ENCODE data around the gene SCGN.

The SCGN gene

GRCh38 chr6:25698631-25699030, 46.6 kb downstream of the SCGN start:
- H3K9ac ChIP-seq (ENCODE audit: low read depth, low read length) = no peak overlapping the region
- no peaks in the 10 kb centered on the region for H3K9me3 ChIP-seq (ENCODE audit: insufficient read depth, low read length, severe bottlenecking)
- TF ChIP-seq EZH2 (IDR thresholded peaks at IDR 0.05; ENCODE audit: borderline replicate concordance, low read depth, low read length, severe bottlenecking) (no peak), CTCF (IDR thresholded peaks at IDR 0.05; ENCODE audit: borderline replicate concordance, extremely low read depth, low read length, poor library complexity, severe bottlenecking) (no peak)
- no peaks in the 10 kb centered on the region for H3K36me3 ChIP-seq (ENCODE audit: insufficient read depth, low read length)
- ATAC-seq (ENCODE audit: insufficient read depth, low read depth) (no peak), DNase-seq (no peak)
- H3K4me2 ChIP-seq (ENCODE audit: insufficient read depth, low read length) = no peak overlapping the region
- no peak overlapping the region for H3K27ac ChIP-seq (ENCODE audit: low read length)
- H3K4me3 ChIP-seq (ENCODE audit: low read depth in 1 of 2, low read length in 2 of 2) = no peak overlapping the region
- no peaks in the 10 kb centered on the region for H4K20me1 ChIP-seq (ENCODE audit: insufficient read depth, low read length)
- no peaks in the 10 kb centered on the region for H3K79me2 ChIP-seq (ENCODE audit: insufficient read depth, low read length)
- H3K4me1 ChIP-seq (ENCODE audit: insufficient read depth, low read length) = no peaks in the 10 kb centered on the region
- H2AFZ ChIP-seq (ENCODE audit: low read depth, low read length) = no peak overlapping the region
- H3K27me3 ChIP-seq (ENCODE audit: insufficient read depth, low read length, poor library complexity) = peaks cover 16% of the 10 kb centered on the region

- H3K36me3 ChIP-seq (ENCODE audit: insufficient read depth, low read length) = no peaks in the 10 kb centered on the region
- ATAC-seq (ENCODE audit: insufficient read depth, low read depth) (no peak), DNase-seq (no peak)
- no peak overlapping the region for H2AFZ ChIP-seq (ENCODE audit: low read depth, low read length)
- H3K9me3 ChIP-seq (ENCODE audit: insufficient read depth, low read length, severe bottlenecking) = no peaks in the 10 kb centered on the region
- no peak overlapping the region for H3K27ac ChIP-seq (ENCODE audit: low read length)
- no peaks in the 10 kb centered on the region for H3K79me2 ChIP-seq (ENCODE audit: insufficient read depth, low read length)
- H3K4me2 ChIP-seq (ENCODE audit: insufficient read depth, low read length) = no peak overlapping the region
- H3K9ac ChIP-seq (ENCODE audit: low read depth, low read length) = no peak overlapping the region
- H4K20me1 ChIP-seq (ENCODE audit: insufficient read depth, low read length) = no peaks in the 10 kb centered on the region
- no peaks in the 10 kb centered on the region for H3K4me1 ChIP-seq (ENCODE audit: insufficient read depth, low read length)
- peaks cover 19% of the 10 kb centered on the region for H3K27me3 ChIP-seq (ENCODE audit: insufficient read depth, low read length, poor library complexity)
- TF ChIP-seq EZH2 (IDR thresholded peaks at IDR 0.05; ENCODE audit: borderline replicate concordance, low read depth, low read length, severe bottlenecking) = no peak
- TF ChIP-seq CTCF (IDR thresholded peaks at IDR 0.05; ENCODE audit: borderline replicate concordance, extremely low read depth, low read length, poor library complexity, severe bottlenecking) = no peak
- H3K4me3 ChIP-seq (ENCODE audit: low read depth in 1 of 2, low read length in 2 of 2) = no peak overlapping the region
These were observed 47.6 kb downstream of the SCGN start for GRCh38 chr6:25699649-25700048.

DNA sequence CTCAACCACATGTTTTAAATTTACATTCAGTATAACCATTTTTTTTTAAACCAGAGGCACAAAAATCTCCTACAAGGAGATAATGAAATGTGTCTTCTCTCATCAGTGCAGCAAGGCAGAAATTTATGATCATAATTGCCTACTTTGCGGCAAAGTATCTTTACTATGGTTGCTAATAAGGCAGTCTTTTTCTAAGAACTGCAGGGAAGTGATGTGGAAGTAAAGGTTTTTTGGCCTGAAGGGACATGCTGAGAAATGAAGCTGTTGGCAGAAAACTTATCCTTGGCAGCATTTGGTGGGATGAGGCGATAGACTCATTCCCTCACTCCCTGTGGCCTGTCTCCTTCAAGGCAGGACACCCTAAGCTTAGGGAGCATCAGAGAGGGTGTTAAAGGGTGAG, 48.7 kb downstream of the SCGN start:
- DNase-seq = no peak
- Histone ChIP-seq H4K20me1 (ENCODE audit: insufficient read depth, low read length) (no peaks in the 10 kb centered on the region), H3K36me3 (ENCODE audit: insufficient read depth, low read length) (no peaks in the 10 kb centered on the region), H3K27me3 (ENCODE audit: insufficient read depth, low read length, poor library complexity) (peaks cover 18% of the 10 kb centered on the region), H3K27ac (ENCODE audit: low read length) (no peak overlapping the region), H3K79me2 (ENCODE audit: insufficient read depth, low read length) (no peaks in the 10 kb centered on the region), H3K4me2 (ENCODE audit: insufficient read depth, low read length) (no peak overlapping the region), H3K4me3 (ENCODE audit: low read depth in 1 of 2, low read length in 2 of 2) (no peak overlapping the region), H3K9ac (ENCODE audit: low read depth, low read length) (no peak overlapping the region), H2AFZ (ENCODE audit: low read depth, low read length) (no peak overlapping the region), H3K4me1 (ENCODE audit: insufficient read depth, low read length) (no peaks in the 10 kb centered on the region), H3K9me3 (ENCODE audit: insufficient read depth, low read length, severe bottlenecking) (no peaks in the 10 kb centered on the region)
- TF ChIP-seq CTCF (IDR thresholded peaks at IDR 0.05; ENCODE audit: borderline replicate concordance, extremely low read depth, low read length, poor library complexity, severe bottlenecking) (no peak), EZH2 (IDR thresholded peaks at IDR 0.05; ENCODE audit: borderline replicate concordance, low read depth, low read length, severe bottlenecking) (no peak)
- ATAC-seq (ENCODE audit: insufficient read depth, low read depth) = no peak

DNA sequence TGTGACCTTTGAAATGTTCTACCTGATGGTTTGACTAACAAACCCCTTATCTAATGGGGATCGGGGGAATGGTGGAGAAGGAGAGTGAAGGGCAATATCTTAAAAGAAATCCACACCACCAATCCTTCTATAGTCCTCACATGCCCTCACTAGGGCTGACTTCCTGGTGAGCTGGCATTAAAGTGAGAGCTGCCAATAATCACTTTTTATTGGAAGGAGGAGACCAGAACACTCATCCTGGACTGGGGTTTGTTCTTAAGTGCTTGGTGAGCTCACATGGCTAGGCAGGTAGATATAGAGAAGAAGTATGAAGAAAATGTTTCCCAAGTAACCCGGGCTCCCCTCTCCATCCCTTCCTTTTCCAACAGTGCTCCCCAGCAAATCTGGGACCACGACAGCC, 49.8 kb downstream of the SCGN start:
- ATAC-seq (ENCODE audit: insufficient read depth, low read depth) (no peak), DNase-seq (no peak)

More for the DNA sequence above, 49.8 kb downstream of the SCGN start:
- no peak overlapping the region for H3K4me3 ChIP-seq (ENCODE audit: low read depth in 1 of 2, low read length in 2 of 2)
- no peak overlapping the region for H2AFZ ChIP-seq (ENCODE audit: low read depth, low read length)
- no peaks in the 10 kb centered on the region for H4K20me1 ChIP-seq (ENCODE audit: insufficient read depth, low read length)
- H3K4me2 ChIP-seq (ENCODE audit: insufficient read depth, low read length) = no peak overlapping the region
- TF ChIP-seq EZH2 (IDR thresholded peaks at IDR 0.05; ENCODE audit: borderline replicate concordance, low read depth, low read length, severe bottlenecking) (no peak), CTCF (IDR thresholded peaks at IDR 0.05; ENCODE audit: borderline replicate concordance, extremely low read depth, low read length, poor library complexity, severe bottlenecking) (no peak)
- no peak overlapping the region for H3K27ac ChIP-seq (ENCODE audit: low read length)
- H3K79me2 ChIP-seq (ENCODE audit: insufficient read depth, low read length) = no peaks in the 10 kb centered on the region
- no peak overlapping the region for H3K9ac ChIP-seq (ENCODE audit: low read depth, low read length)
- no peaks in the 10 kb centered on the region for H3K4me1 ChIP-seq (ENCODE audit: insufficient read depth, low read length)
- H3K27me3 ChIP-seq (ENCODE audit: insufficient read depth, low read length, poor library complexity) = peaks cover 22% of the 10 kb centered on the region
- H3K36me3 ChIP-seq (ENCODE audit: insufficient read depth, low read length) = no peaks in the 10 kb centered on the region
- H3K9me3 ChIP-seq (ENCODE audit: insufficient read depth, low read length, severe bottlenecking) = no peaks in the 10 kb centered on the region

Data from DND-41 (cell line).